HG03135 (cell line): ENCODE measurements around the gene PHACTR3.

Source experiments
- ATAC-seq: cut with Tn5 transposase; IDR thresholded peaks from one replicate; pipeline ENCODE4 v1.9.1; 2021; ENCODE audit warnings: mild to moderate bottlenecking, moderate library complexity; ENCODE audit not compliant: unreplicated experiment

PHACTR3 gene

DNA sequence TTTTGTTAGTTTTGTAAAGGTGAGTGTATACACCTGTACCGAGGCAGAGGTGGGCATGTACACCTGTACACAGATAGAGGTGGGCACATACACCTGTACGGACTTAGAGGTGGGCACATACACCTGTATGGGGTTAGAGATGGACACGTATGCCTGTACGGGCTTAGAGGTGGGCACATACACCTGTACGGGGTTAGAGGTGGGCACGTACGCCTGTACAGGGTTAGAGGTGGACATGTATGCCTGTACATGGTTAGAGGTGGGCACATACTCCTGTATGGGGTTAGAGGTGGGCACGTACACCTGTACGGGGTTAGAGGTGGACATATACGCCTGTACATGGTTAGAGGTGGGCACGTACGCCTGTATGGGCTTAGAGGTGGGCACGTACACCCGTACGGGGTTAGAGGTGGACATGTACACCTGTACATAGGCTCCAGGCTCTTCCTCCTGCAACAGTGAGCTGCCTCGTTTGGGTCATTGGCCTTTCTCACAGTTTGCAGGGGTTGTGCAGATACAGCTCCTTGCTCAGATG is 63.7 kb downstream of the PHACTR3 start:
- no peak for ATAC-seq

- no peak for ATAC-seq
Measured at GRCh38 chr20:59668926-59669850, 64.8 kb downstream of the PHACTR3 start.

DNA sequence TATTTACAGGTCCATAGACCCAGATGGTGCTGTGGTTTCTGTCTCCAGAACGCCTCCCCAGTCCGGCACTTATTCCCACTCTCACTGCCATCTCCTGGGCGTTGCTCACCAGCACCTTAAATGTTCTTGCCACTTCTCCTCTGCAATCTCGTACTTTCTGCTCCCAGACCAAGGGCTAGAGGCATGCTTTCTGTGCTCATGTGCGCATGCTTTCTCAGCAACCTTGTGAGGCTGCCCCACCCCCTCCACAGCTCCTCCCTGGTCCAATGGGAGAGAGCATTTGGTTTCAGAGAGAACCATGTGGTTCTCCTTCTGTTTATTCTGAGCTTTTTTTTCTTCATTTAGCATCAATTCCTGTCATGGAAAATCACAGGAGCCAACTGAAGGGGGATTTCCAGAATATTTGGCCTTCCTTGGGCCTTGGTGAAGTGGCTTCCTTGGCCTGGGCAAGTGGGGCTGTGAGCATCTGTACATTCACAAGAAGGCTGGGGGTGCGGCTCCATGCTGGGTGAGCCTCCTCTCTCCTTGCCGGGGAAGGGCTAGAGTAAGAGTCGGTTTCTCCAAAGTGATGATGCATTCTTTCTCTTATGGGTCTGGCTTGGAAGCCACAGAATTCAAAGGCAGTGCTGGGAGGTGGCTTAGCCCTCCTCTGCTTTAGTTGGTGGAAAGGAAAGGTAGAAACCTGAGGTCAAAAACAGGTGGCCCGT is 66.6 kb downstream of the PHACTR3 start:
- ATAC-seq = no peak

DNA sequence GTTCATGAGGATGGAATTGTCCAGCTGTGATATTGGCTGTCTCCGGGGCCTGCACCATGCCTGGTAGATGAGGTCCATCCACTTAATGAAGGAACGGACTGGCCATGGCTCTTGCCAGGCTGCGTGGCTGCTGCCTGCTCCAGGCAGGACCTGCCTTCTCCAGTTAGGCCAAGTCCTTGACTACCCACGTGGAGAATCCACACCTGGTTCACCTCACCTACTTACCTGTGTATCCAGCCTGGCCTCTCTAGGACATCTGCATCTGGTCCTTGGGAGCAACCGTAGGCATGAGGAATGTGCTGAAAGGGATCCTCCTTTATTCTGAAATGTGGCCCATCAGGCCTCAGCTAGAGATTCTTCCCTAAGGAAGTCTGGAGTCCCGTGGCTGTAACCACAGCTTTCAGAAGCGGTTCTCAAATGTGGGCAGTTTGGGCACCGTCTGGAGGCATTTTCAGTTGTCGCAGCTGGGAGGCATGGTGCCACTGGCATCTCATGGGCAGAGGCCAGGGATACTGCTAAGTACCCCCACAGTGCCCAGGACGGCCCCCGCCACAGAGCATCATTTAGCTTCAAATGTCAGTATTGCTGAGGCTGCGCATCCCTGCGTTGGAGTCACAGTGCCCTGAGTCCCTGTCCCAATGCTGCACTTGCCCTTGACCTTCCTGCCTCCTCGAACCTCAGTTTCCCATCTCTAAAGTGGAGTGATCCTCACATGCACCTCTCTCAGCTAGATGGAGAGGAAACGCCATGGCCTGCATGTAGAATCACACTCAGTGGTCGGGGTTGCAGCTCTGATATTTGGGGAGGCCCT is 67.5 kb downstream of the PHACTR3 start:
- no peak for ATAC-seq

GRCh38 chr20:59672576-59672975 is 68.2 kb downstream of the PHACTR3 start:
- no peak for ATAC-seq

DNA sequence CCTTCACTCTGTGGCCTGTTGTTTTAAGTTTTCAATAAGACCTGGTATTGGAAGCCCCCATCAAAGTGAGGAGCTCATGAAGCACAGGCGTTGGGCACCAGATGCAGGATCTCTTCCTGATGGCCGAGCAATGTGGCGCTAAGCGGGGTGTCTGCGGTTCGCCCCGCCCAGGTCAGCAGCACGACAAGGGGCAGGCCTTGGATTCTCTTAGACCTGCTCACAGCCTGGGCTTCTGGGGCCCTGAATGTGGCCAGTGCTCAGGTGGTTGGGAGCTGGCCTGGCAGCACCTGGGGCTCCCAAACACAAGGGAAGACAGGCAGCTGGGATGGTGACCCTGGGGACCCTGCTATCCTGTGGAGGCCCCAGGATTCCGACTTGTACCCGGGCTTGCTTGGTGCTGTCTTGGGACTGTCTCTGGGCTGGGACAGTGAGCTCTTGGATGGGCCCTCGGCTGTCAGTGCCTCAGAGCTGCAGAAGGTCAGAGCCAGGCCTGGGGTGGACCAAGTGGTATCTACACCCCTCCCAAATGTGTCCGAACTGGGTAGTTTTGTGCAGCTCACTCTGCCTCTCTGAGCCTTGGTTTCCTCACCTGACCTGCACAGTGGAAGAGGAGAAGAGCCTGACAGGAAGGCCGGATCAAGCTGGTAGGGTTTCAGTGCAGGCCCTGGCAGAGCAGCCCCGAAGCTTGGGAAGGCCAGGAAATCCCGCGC is 69.1 kb downstream of the PHACTR3 start:
- ATAC-seq = no peak

- ATAC-seq = no peak
Measured at GRCh38 chr20:59673998-59674445, 69.7 kb downstream of the PHACTR3 start.

DNA sequence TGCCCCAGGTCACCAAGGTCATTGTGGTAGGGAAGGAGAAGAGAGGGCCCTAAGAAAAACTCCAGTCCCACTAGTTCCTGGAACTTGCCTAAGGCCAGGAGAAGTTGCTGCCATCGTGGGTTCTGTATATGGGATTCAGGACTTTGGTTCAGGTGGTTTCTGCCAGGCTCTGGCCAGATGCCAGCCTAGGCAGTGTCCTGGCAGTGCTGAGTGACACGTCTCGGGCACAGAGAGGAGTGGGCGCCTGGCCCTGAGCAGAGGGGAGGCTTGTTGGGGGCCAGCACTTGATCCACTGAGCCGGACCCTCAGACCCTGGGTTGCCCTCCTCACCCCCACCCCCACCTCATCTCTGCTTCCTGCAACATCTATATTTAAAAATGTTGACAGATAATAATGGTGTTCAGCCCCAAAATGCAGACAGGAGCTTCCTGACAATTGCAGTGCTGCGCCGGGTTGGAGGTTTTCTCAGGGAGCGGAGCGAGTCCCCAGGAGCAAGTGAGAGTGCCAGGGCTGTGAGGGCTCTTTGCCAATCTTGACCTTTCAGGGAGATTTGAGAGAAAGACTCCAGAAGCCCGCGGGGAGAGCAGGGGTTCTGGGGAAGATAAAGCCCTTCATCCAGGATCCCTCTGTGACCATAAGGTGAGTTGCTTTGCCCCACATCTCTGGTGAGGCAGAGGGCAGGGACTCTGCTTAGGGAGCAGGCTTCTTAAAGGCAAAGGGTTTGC is 71.9 kb downstream of the PHACTR3 start:
- no peak for ATAC-seq

DNA sequence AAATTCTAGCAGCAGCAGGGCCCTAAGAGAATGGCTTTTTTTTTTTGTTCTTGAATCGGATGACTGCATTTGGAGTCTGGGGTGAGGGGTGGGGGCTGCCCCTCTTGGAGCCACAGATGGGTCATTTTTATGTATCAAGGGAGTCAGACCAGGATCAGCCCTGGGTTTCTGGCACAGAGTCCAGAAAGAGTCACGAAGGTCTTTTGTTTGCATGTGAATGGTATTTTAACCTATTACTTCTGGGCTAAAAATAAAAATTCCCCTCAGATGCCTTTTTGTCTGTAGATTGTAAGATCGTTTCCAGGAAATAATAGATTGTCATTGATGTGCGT is 72.5 kb downstream of the PHACTR3 start:
- ATAC-seq = no peak

DNA sequence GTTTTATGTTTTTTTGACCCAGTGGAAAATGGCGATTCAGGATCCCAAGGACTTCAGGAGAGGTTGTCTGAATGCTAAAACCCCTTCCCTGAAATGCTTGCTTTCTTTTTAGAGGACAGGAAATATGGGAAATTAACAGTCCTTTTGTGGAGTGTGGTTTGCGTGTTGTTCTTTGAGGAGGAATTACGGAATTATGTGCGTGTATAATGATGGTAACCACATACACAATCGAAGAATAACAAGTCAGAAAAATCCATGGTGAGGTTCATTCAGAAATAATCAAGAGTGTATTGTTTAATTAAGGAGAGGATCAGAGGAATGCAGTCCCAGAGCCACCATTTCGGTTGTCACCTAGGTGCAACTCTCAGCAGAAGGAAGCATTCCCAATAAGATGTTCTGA is 73.2 kb downstream of the PHACTR3 start:
- no peak for ATAC-seq

GRCh38 chr20:59678288-59678687 is 73.9 kb downstream of the PHACTR3 start:
- no peak for ATAC-seq

GRCh38 chr20:59678951-59679350 is 74.6 kb downstream of the PHACTR3 start:
- no peak for ATAC-seq

- no peak for ATAC-seq
Measured at GRCh38 chr20:59680148-59680650, 75.9 kb downstream of the PHACTR3 start.

- no peak for ATAC-seq
Measured at GRCh38 chr20:59680852-59681251, 76.5 kb downstream of the PHACTR3 start.

- no peak for ATAC-seq
Measured at GRCh38 chr20:59682603-59683002, 78.3 kb downstream of the PHACTR3 start.

DNA sequence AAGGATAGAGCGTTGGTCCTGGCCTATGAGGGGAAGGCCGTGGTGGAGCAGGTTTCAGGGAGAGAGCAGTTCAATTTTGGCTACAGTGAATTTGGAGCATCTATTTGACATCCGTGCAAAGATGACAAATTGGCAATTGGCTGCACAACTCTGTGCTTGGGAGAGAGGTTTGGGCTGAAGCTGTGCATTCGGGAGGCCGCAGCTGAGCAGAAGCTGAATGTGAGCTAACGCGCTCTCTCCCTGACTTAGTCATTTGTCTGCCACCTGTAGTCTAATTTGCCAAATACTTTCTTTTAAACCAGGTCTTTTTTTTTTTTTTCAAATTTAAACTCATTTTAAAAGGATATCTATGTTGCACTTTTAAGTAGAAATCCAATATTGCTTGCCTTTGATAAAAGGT is 78.8 kb downstream of the PHACTR3 start:
- no peak for ATAC-seq

- ATAC-seq = no peak
Measured at GRCh38 chr20:59684685-59685242, 80.4 kb downstream of the PHACTR3 start.

GRCh38 chr20:59686404-59687346 is 82.3 kb downstream of the PHACTR3 start:
- no peak for ATAC-seq
